BE2C (cell line): ENCODE data around the gene GARS1. TPM values are rescaled to one million over a fixed set of nuclear protein-coding genes. Genes with fewer than 3 reads are reported as not detected.

ENCODE experiments used
- DNase-seq: peaks from one replicate; pipeline ENCODE4 v3.0.0-alpha.2; 2020
- H3K27me3 ChIP-seq: fragments of 250-450 bp; sonication (Bioruptor Pico); 2 replicates; pipeline ENCODE4 v1.5.1; 2020; ENCODE audit warnings: mild to moderate bottlenecking
- H3K36me3 ChIP-seq: fragments of 250-450 bp; sonication (Bioruptor Pico); 2 replicates; pipeline ENCODE4 v1.5.1; 2020; ENCODE audit warnings: mild to moderate bottlenecking
- H3K4me1 ChIP-seq: fragments of 250-450 bp; sonication (Bioruptor Pico); 2 replicates; pipeline ENCODE4 v1.5.1; 2020
- H3K4me3 ChIP-seq: 2 replicates; pipeline ENCODE4 v1.5.1; 2011; ENCODE audit warnings: low read depth, low read length
- H3K9me3 ChIP-seq: fragments of 250-450 bp; sonication (Bioruptor Pico); 2 replicates; pipeline ENCODE4 v1.5.1; 2020
- polyA plus RNA-seq: library from polyadenylated mRNA; unstranded; fragments of >200 nt; gene quantifications from one replicate; pipeline ENCODE4 v1.2.1, GENCODE V29; 2012; ENCODE audit warnings: low read depth, missing spikeins; ENCODE audit not compliant: insufficient read length, insufficient read depth
- TF ChIP-seq, protein P1 (sequence below): IDR thresholded peaks from 2 replicates; pipeline ENCODE4 v1.5.1; 2012; ENCODE audit warnings: mild to moderate bottlenecking, low read depth, low read length

GARS1 gene, protein sequence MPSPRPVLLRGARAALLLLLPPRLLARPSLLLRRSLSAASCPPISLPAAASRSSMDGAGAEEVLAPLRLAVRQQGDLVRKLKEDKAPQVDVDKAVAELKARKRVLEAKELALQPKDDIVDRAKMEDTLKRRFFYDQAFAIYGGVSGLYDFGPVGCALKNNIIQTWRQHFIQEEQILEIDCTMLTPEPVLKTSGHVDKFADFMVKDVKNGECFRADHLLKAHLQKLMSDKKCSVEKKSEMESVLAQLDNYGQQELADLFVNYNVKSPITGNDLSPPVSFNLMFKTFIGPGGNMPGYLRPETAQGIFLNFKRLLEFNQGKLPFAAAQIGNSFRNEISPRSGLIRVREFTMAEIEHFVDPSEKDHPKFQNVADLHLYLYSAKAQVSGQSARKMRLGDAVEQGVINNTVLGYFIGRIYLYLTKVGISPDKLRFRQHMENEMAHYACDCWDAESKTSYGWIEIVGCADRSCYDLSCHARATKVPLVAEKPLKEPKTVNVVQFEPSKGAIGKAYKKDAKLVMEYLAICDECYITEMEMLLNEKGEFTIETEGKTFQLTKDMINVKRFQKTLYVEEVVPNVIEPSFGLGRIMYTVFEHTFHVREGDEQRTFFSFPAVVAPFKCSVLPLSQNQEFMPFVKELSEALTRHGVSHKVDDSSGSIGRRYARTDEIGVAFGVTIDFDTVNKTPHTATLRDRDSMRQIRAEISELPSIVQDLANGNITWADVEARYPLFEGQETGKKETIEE
- polyA plus RNA-seq, result 353 TPM

DNA sequence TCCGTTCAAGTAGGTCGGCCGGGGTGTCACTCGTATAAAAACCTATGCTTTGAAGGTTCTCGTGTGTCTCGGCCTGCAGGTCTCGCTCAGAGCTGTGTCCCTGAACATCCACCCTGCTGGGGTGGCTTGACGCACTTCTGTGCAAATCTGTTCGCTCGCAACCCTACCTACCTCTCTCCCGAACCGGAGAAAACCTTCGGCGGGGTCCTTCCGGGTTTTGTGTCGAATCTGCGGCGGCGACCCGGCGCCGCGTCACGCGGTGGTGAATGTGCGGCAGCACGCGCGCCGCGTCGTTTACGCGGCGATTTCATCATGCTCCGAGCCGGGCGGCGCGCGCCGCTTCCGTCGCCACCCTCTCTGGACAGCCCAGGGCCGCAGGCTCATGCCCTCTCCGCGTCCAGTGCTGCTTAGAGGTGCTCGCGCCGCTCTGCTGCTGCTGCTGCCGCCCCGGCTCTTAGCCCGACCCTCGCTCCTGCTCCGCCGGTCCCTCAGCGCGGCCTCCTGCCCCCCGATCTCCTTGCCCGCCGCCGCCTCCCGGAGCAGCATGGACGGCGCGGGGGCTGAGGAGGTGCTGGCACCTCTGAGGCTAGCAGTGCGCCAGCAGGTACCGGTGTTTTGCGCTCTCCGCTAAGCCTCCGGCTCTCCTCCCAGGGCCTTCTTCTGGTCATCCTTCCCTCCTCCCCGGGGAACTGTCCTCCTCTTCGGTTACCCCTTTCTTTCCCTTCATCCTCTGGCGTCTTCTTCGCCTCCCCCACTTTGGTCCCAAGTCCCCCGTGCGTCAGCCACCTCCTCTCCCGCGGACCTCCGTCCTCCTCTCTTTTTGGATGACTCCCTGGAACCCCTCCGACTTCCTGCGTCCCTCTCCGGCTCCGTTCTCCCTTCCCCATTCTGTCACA, at the start of gene GARS1:
GARS1 (plus strand) TSS at position 339 of the 896 bp plus-strand sequence; CDS start at position 383, 44 bp downstream.
- H3K4me3 ChIP-seq, result peak within 1 kb of the TSS; percentile 96
- peaks cover 15% of the 10 kb centered on the region for H3K36me3 ChIP-seq
- DNase-seq, result peak; percentile 93
- H3K9me3 ChIP-seq, result no peaks in the 10 kb centered on the region
- TF ChIP-seq, protein P1, sequence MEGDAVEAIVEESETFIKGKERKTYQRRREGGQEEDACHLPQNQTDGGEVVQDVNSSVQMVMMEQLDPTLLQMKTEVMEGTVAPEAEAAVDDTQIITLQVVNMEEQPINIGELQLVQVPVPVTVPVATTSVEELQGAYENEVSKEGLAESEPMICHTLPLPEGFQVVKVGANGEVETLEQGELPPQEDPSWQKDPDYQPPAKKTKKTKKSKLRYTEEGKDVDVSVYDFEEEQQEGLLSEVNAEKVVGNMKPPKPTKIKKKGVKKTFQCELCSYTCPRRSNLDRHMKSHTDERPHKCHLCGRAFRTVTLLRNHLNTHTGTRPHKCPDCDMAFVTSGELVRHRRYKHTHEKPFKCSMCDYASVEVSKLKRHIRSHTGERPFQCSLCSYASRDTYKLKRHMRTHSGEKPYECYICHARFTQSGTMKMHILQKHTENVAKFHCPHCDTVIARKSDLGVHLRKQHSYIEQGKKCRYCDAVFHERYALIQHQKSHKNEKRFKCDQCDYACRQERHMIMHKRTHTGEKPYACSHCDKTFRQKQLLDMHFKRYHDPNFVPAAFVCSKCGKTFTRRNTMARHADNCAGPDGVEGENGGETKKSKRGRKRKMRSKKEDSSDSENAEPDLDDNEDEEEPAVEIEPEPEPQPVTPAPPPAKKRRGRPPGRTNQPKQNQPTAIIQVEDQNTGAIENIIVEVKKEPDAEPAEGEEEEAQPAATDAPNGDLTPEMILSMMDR, result no peak
- no peaks in the 10 kb centered on the region for H3K27me3 ChIP-seq
- 0 out of 2 replicates have a peak, but pooled peaks cover 2% of the 10 kb centered on the region for H3K4me1 ChIP-seq

DNA sequence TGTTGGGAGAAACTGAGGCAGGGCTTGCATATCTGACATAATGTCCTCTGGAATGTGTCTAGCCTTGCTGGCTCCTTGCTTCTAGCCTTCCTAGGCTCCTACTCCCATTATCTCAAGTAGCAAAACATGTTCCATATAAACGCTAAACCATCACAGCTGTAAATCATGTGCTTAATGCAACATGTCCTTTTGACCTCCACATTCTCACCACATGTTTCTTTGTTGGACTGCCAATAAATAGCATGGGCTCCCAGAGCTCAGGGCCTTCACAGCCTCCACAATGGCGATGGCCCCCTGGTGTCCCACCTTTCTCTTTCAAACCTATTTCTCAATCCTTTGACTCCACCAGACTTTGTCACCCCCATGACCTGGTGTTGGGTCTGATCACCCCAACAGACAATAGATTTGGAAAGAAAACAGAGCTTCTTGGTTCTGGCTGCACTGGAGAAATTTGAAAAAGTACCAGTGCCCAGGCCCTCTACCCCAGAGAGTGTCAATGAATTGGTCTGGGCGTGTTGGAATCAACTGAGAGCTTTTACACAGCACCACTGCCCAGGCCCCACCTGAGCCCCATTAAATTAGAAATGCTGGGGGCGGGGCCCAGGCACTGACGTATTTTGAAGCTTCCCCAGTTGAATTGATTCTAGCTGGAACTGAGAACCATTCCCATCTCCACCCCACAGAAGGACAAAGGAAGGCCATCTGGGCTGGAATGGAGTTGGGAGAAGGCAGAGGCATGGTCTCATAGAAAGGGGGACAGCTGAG, 48.7 kb upstream of the GARS1 start:
- Histone ChIP-seq H3K36me3 (no peaks in the 10 kb centered on the region), H3K27me3 (no peaks in the 10 kb centered on the region), H3K4me3 (no peak overlapping the region), H3K9me3 (no peaks in the 10 kb centered on the region), H3K4me1 (peaks cover 13% of the 10 kb centered on the region)
- no peak for DNase-seq
- TF ChIP-seq, protein P1, result no peak

DNA sequence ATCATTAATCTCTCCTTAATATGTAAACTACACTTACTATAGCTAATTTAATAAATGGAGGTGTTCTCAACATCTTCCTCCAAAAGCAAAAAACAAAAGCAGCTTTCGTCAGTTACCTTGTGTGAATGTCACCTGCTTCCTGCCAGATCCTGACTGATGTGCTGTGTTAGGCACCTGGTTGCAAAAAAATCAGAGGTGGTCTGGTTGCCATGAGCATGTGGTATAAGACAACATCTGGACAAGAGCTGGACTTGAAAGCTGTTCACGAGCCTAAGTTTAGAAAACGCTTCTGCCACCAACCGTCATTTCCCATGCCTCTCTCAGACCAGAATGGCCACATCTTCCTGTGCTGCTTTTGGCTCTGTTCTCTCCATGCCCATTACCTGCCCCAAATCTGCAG, 48.1 kb upstream of the GARS1 start:
- Histone ChIP-seq H3K4me1 (peaks cover 13% of the 10 kb centered on the region), H3K9me3 (no peaks in the 10 kb centered on the region), H3K36me3 (no peaks in the 10 kb centered on the region), H3K4me3 (no peak overlapping the region), H3K27me3 (no peaks in the 10 kb centered on the region)
- DNase-seq, result no peak
- TF ChIP-seq, protein P1, result no peak

DNA sequence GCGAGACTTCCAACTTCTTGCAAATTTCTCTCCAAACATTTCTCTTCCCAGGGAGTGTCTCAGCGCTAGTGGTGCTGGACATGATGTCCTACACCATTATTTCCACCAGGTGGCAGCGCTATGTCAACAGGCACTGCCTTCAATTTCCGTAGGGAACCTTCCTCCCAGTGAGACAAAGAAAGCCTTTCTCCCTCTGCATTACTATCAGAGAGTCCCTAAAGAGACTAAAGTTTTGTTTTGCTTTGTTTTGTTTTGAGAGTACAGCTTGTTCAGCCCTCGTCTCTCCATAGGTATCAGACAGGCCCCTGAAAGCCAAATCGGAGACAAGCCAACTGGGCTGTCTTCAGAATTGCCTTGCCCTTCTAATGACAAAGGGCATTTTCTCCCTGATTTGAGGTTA, 45.8 kb upstream of the GARS1 start:
- DNase-seq, result peak; percentile 75
- TF ChIP-seq, protein P1, result peak; percentile 89
- Histone ChIP-seq H3K9me3 (no peaks in the 10 kb centered on the region), H3K4me3 (no peak overlapping the region), H3K4me1 (peaks cover 13% of the 10 kb centered on the region), H3K36me3 (no peaks in the 10 kb centered on the region), H3K27me3 (no peaks in the 10 kb centered on the region)

DNA sequence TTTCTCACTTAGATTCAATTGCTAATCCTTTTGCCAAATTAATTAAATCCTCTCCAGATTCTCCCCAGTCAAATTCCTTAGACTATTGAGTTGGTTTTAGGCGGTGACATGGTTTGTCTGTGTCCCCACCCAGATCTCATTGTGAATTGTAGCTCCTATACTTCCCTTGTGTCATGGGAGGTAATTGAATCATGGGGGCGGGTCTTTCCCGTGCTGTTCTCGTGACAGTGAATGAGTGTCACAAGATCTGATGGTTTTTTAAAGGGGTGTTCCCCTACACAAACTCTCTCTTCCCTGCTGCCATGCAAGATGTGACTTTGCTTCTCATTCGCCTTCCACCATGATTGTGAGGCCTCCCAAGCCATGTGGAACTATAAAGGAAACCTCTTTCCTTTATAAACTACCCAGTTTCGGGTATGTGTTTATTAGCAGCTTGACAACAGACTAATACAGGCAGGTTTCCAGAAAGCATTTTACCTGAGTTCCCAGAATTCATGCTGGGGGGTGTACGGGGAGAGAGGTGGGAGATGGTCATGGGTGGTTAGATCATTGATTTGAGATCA, 44.7 kb upstream of the GARS1 start:
- DNase-seq, result peak; percentile 58
- Histone ChIP-seq H3K36me3 (no peaks in the 10 kb centered on the region), H3K9me3 (no peaks in the 10 kb centered on the region), H3K27me3 (no peaks in the 10 kb centered on the region), H3K4me3 (no peak overlapping the region), H3K4me1 (peaks cover 13% of the 10 kb centered on the region)
- TF ChIP-seq, protein P1, result no peak
